Panc1 (cell line): ENCODE measurements around the gene ZNF836.
A peak's percentile ranks its signal among the peaks of the same experiment; 100 is the strongest.

Source experiments
- CTCF ChIP-seq: fragments of 450-650 bp; IDR thresholded peaks from 2 replicates; pipeline ENCODE4 v1.5.1; 2017; ENCODE audit warnings: mild to moderate bottlenecking
- POLR2AphosphoS5 ChIP-seq: IDR thresholded peaks from 2 replicates; pipeline ENCODE4 v1.6.1; 2012; ENCODE audit warnings: mild to moderate bottlenecking, low read depth, low read length, moderate library complexity

DNA sequence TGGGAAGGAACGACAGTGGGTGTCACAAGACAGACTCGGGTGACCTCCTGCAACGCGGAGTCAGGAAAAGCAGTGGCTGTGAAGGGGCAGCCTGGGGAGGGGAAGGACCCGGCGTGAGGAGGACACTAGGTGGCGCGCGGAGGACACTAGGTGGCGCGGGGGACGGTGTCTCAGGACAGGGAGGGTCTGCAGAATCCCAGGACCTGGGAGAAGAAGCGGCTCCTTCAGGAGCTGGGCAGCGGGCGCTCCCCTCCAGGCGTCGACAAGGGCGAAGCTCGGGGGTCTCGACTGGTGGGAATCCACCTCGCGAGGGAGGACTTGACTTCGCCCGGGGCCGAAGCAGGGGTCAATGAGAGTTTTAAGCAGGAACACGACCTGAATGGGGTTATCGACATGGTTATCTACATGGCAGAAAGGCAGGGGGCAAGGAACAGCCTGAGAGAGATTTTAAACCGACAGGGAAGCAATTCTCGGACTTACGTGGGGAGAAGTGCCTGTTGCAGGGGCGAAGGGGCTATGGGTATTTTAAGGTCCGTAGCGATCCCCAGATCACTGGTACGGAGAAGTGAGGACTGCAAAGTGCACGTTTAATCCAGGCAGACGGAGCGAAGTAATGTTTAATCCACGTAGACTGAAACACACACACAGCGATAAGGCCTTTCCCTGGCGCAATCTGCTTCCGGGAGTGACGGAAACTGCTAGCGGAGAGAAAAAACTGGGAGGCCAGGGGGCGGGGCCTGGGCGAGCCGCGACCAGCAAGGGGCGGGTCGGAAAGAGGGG is 32.0 kb downstream of the ZNF836 start, which contains the start of gene ZNF616:
- TF ChIP-seq CTCF: peak; percentile 89
- TF ChIP-seq POLR2AphosphoS5: peak; percentile 79
